HG03103 (cell line): ENCODE results near the gene NEDD4L.

ENCODE experiments used
- ATAC-seq: cut with Tn5 transposase; IDR thresholded peaks from one replicate; pipeline ENCODE4 v1.9.1; 2021; ENCODE audit warnings: low read depth; ENCODE audit not compliant: unreplicated experiment

Gene NEDD4L

GRCh38 chr18:58225101-58225500 lies 181.1 kb downstream of the NEDD4L start:
- ATAC-seq = peak; percentile 78

GRCh38 chr18:58226429-58226828 lies 182.4 kb downstream of the NEDD4L start:
- no peak for ATAC-seq

GRCh38 chr18:58227361-58227930 lies 183.4 kb downstream of the NEDD4L start:
- ATAC-seq = no peak

GRCh38 chr18:58228176-58228575 lies 184.2 kb downstream of the NEDD4L start:
- no peak for ATAC-seq

GRCh38 chr18:58228762-58229161 lies 184.7 kb downstream of the NEDD4L start:
- ATAC-seq = no peak

GRCh38 chr18:58229162-58229561 lies 185.1 kb downstream of the NEDD4L start:
- ATAC-seq = no peak

- no peak for ATAC-seq
Measured at GRCh38 chr18:58230438-58231179, 186.6 kb downstream of the NEDD4L start.

GRCh38 chr18:58231930-58232329 lies 187.9 kb downstream of the NEDD4L start:
- ATAC-seq = no peak

- no peak for ATAC-seq
Measured at GRCh38 chr18:58232668-58233067, 188.6 kb downstream of the NEDD4L start.

- ATAC-seq = no peak
Measured at GRCh38 chr18:58234359-58234741, 190.3 kb downstream of the NEDD4L start.

GRCh38 chr18:58235001-58235436 lies 191.0 kb downstream of the NEDD4L start:
- no peak for ATAC-seq

- no peak for ATAC-seq
Measured at GRCh38 chr18:58239879-58240278, 195.9 kb downstream of the NEDD4L start.

GRCh38 chr18:58241026-58241679 lies 197.1 kb downstream of the NEDD4L start:
- ATAC-seq = no peak

- ATAC-seq = no peak
Measured at GRCh38 chr18:58241877-58242276, 197.9 kb downstream of the NEDD4L start.

- ATAC-seq = no peak
Measured at GRCh38 chr18:58242435-58242834, 198.4 kb downstream of the NEDD4L start.

- ATAC-seq = no peak
Measured at GRCh38 chr18:58242968-58243367, 198.9 kb downstream of the NEDD4L start.

GRCh38 chr18:58243401-58243800 lies 199.4 kb downstream of the NEDD4L start:
- no peak for ATAC-seq

GRCh38 chr18:58247363-58247834 lies 203.4 kb downstream of the NEDD4L start:
- ATAC-seq = no peak

- no peak for ATAC-seq
Measured at GRCh38 chr18:58249712-58250111, 205.7 kb downstream of the NEDD4L start.

- ATAC-seq = no peak
Measured at GRCh38 chr18:58251416-58251815, 207.4 kb downstream of the NEDD4L start.

- ATAC-seq = no peak
Measured at GRCh38 chr18:58252166-58252565, 208.1 kb downstream of the NEDD4L start.

- no peak for ATAC-seq
Measured at GRCh38 chr18:58253318-58253717, 209.3 kb downstream of the NEDD4L start.
